ENCODE data around the gene GRIA3. TPM values are rescaled to one million over a fixed set of nuclear protein-coding genes. Genes with fewer than 3 reads are reported as not detected.

The GRIA3 gene
- total RNA-seq, 1 experiment from 2014 or later, result 3.8 TPM

DNA sequence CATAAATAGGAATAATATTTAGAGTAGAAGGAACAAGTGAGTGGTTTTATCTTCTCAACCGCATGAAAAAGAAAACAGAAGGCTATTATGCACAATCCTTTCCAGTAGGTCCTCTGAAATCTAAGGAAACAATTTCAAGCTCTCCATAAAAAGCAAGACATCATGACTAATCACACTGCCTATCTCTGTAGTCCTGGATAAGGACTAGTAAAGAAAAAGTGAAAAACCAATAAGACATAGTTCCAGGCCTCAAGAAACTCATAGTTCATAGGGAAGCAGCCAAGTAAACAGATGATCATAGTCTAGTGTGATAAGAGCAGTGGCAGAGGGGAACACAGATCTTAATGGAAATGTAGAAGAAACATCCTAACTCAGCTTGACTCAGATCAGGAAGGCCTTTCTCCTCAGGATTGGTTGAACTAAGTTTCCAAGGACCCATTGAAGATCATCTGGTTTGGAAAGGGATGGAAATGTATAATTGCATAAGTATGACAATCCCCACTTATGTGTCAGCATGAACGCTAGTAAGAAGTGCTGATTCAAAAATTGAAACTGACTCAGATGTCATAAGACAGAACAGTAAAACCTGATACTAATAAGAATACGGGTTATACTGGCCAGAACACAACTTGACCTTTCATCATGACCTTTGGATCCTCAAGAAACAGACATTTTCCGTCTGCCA lies 155.3 kb downstream of the GRIA3 start:
- DNase-seq (ENCODE audit: low spot score), result no peak
- ATAC-seq, result no peak
- H3K27ac Mint-ChIP-seq, result no peak overlapping the region
- H3K36me3 Mint-ChIP-seq, result no peaks in the 10 kb centered on the region
- TF ChIP-seq E2F5 (CRISPR knock-in tag; IDR thresholded peaks at IDR 0.05) (no peak), ATF6 (CRISPR knock-in tag; IDR thresholded peaks at IDR 0.05) (no peak), ATF1 (CRISPR knock-in tag; IDR thresholded peaks at IDR 0.05) (no peak), SMAD3 (CRISPR knock-in tag; IDR thresholded peaks at IDR 0.05; ENCODE audit: borderline replicate concordance) (no peak), ZNF423 (CRISPR knock-in tag; IDR thresholded peaks at IDR 0.05) (no peak), ZNF532 (CRISPR knock-in tag; IDR thresholded peaks at IDR 0.05; ENCODE audit: borderline replicate concordance) (no peak), NR1H2 (CRISPR knock-in tag; IDR thresholded peaks at IDR 0.05) (no peak), NFE2L1 (CRISPR knock-in tag; IDR thresholded peaks at IDR 0.05) (no peak), CREB1 (CRISPR knock-in tag; IDR thresholded peaks at IDR 0.05) (no peak), CDX4 (CRISPR knock-in tag; IDR thresholded peaks at IDR 0.05; ENCODE audit: borderline replicate concordance) (no peak), ZBTB21 (CRISPR knock-in tag; IDR thresholded peaks at IDR 0.05; ENCODE audit: borderline replicate concordance) (no peak), TP53 (CRISPR knock-in tag; IDR thresholded peaks at IDR 0.05) (no peak), SP1 (CRISPR knock-in tag; conservative IDR thresholded peaks at IDR 0.05) (no peak), CBFB (CRISPR knock-in tag; IDR thresholded peaks at IDR 0.05; ENCODE audit: low read depth) (no peak), GRHL2 (CRISPR knock-in tag; IDR thresholded peaks at IDR 0.05; ENCODE audit: insufficient replicate concordance, severe bottlenecking) (no peak), NFATC4 (CRISPR knock-in tag; IDR thresholded peaks at IDR 0.05) (no peak), ERG (CRISPR knock-in tag; IDR thresholded peaks at IDR 0.05) (no peak)
- TF ChIP-seq, protein P1, sequence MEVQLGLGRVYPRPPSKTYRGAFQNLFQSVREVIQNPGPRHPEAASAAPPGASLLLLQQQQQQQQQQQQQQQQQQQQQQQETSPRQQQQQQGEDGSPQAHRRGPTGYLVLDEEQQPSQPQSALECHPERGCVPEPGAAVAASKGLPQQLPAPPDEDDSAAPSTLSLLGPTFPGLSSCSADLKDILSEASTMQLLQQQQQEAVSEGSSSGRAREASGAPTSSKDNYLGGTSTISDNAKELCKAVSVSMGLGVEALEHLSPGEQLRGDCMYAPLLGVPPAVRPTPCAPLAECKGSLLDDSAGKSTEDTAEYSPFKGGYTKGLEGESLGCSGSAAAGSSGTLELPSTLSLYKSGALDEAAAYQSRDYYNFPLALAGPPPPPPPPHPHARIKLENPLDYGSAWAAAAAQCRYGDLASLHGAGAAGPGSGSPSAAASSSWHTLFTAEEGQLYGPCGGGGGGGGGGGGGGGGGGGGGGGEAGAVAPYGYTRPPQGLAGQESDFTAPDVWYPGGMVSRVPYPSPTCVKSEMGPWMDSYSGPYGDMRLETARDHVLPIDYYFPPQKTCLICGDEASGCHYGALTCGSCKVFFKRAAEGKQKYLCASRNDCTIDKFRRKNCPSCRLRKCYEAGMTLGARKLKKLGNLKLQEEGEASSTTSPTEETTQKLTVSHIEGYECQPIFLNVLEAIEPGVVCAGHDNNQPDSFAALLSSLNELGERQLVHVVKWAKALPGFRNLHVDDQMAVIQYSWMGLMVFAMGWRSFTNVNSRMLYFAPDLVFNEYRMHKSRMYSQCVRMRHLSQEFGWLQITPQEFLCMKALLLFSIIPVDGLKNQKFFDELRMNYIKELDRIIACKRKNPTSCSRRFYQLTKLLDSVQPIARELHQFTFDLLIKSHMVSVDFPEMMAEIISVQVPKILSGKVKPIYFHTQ (CRISPR knock-in tag; IDR thresholded peaks at IDR 0.05), result no peak
- POLR2A ChIA-PET, result no interaction called here
- no peaks in the 10 kb centered on the region for H3K9me3 Mint-ChIP-seq
- CTCF ChIA-PET, result no interaction called here
- no peaks in the 10 kb centered on the region for H3K27me3 Mint-ChIP-seq (ENCODE audit: low read depth)
- peaks cover 19% of the 10 kb centered on the region for H3K4me1 Mint-ChIP-seq
- H3K4me3 Mint-ChIP-seq, result no peak overlapping the region
